ENCODE results near the gene ZNF117.

Gene ZNF117

Small RNA genes lying within 50 kb of the gene (small RNA-seq; reads per million reads assigned to genes)
- 0 reads per million in 2 experiments for gene RNU6-1229P
